Chondrocyte (in vitro differentiated cells): Measurements from ENCODE around the gene ZNF735. TPM values are rescaled to one million over a fixed set of nuclear protein-coding genes. Genes with fewer than 3 reads are reported as not detected.

ENCODE experiments used
- DNase-seq: peaks from one replicate; pipeline ENCODE4 v3.0.0; 2021; ENCODE audit warnings: mixed read lengths, low spot score
- H3K27ac Mint-ChIP-seq: one replicate; pipeline ENCODE4 v1.8.0; 2021; ENCODE audit warnings: mild to moderate bottlenecking, moderate library complexity, mixed read lengths; ENCODE audit not compliant: unreplicated experiment
- H3K27me3 Mint-ChIP-seq: 2 replicates; pipeline ENCODE4 v1.8.0; 2021; ENCODE audit warnings: low read depth, mixed read lengths
- H3K36me3 Mint-ChIP-seq: 2 replicates; pipeline ENCODE4 v1.8.0; 2021; ENCODE audit warnings: low read depth, mixed read lengths
- H3K4me1 Mint-ChIP-seq: 2 replicates; pipeline ENCODE4 v1.8.0; 2021; ENCODE audit warnings: low read depth, mild to moderate bottlenecking, mixed read lengths
- H3K4me3 Mint-ChIP-seq: one replicate; pipeline ENCODE4 v1.8.0; 2021; ENCODE audit warnings: mild to moderate bottlenecking, moderate library complexity, mixed read lengths; ENCODE audit not compliant: unreplicated experiment
- H3K9me3 Mint-ChIP-seq: 2 replicates; pipeline ENCODE4 v1.8.0; 2021; ENCODE audit warnings: low read depth, mixed read lengths
- CTCF ChIP-seq: fragments of 200-600 bp; sonication (generic); IDR thresholded peaks from 2 replicates; pipeline ENCODE4 v1.5.0; 2021; ENCODE audit warnings: antibody characterized with exemption, mild to moderate bottlenecking, moderate library complexity
- total RNA-seq: library from RNA; stranded (reverse); gene quantifications from 3 replicates; pipeline ENCODE4 v1.2.1, GENCODE V29; 2021

Gene ZNF735
- total RNA-seq, 1 donor from 2014 or later, result not detected

- Mint-ChIP-seq H3K36me3 (peaks cover 2% of the 10 kb centered on the region), H3K4me1 (no peaks in the 10 kb centered on the region), H3K27me3 (no peaks in the 10 kb centered on the region), H3K27ac (no peak overlapping the region), H3K4me3 (no peak overlapping the region), H3K9me3 (peaks cover 52% of the 10 kb centered on the region)
- TF ChIP-seq CTCF, result no peak
- DNase-seq, result no peak
These were observed 24.8 kb upstream of the ZNF735 start for GRCh38 chr7:64182036-64182790.

DNA sequence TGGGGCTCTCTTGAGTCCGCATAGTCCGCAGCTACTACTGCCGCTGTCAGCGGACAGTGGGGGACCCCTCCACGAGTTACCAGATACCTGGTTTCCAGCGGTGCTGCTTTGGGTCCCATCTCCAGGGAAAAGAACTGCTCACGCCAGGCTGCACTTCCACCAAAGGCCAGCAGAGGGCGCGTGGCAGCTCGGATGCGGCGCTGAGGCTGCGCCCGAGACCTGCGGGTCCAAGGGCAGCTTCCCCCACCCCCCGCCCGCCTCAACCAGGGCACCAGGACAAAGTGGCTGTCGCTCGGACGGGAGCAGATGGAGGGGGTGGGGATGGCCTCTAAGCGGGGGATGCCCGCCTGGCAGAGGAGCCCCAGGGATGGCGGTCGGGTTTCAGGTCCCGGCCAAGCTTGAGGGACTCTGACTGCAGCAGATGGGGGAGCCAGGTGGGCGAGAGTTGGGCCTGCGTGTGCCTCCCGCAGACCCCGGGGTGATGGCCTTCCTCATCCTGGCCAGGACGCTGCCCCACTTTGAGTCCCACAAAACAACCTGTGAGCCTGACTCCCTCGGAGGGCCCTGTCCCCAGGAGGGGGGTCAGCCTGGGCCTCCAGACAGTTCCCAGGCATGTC, 23.8 kb upstream of the ZNF735 start:
- Mint-ChIP-seq H3K27ac (no peak overlapping the region), H3K27me3 (no peaks in the 10 kb centered on the region), H3K4me1 (no peaks in the 10 kb centered on the region), H3K9me3 (peaks cover 54% of the 10 kb centered on the region), H3K36me3 (peaks cover 2% of the 10 kb centered on the region), H3K4me3 (no peak overlapping the region)
- DNase-seq, result no peak
- TF ChIP-seq CTCF, result peak; percentile 35

- H3K27ac Mint-ChIP-seq, result no peak overlapping the region
- H3K9me3 Mint-ChIP-seq, result peaks cover 51% of the 10 kb centered on the region
- H3K27me3 Mint-ChIP-seq, result no peaks in the 10 kb centered on the region
- H3K36me3 Mint-ChIP-seq, result peaks cover 2% of the 10 kb centered on the region
- DNase-seq, result no peak
- no peak for TF ChIP-seq CTCF
- H3K4me1 Mint-ChIP-seq, result no peaks in the 10 kb centered on the region
- no peak overlapping the region for H3K4me3 Mint-ChIP-seq
These were observed 23.1 kb upstream of the ZNF735 start for GRCh38 chr7:64183827-64184372.

DNA sequence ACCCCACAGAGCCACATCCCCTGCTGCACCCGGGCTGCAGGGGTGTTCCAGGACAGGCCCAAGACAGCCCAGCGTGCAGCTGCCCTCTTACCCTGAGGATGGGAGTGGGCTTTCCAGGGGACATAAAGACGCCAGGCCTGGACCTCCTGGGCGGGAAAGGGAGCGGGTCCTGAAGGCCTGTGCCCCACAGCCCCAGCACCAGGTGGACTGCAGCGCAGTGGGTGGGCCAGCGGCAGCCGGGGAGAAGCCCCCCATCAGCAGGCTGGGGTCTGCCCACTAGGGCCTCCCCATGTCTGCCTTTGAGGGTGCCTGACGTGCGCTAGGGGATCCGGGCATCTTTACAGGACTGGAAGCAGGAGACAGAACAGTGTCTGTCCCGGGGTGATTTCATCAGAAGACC, 22.6 kb upstream of the ZNF735 start:
- H3K27ac Mint-ChIP-seq, result no peak overlapping the region
- peaks cover 52% of the 10 kb centered on the region for H3K9me3 Mint-ChIP-seq
- no peaks in the 10 kb centered on the region for H3K27me3 Mint-ChIP-seq
- H3K4me3 Mint-ChIP-seq, result no peak overlapping the region
- no peak for TF ChIP-seq CTCF
- no peaks in the 10 kb centered on the region for H3K4me1 Mint-ChIP-seq
- DNase-seq, result no peak
- H3K36me3 Mint-ChIP-seq, result peaks cover under 1% of the 10 kb centered on the region

GRCh38 chr7:64187408-64187807, 19.6 kb upstream of the ZNF735 start:
- Mint-ChIP-seq H3K36me3 (no peaks in the 10 kb centered on the region), H3K9me3 (peaks cover 44% of the 10 kb centered on the region), H3K27me3 (no peaks in the 10 kb centered on the region), H3K27ac (no peak overlapping the region), H3K4me3 (no peak overlapping the region), H3K4me1 (no peaks in the 10 kb centered on the region)
- no peak for TF ChIP-seq CTCF
- DNase-seq, result no peak
